Measurements from ENCODE around the gene DCP1A.

The DCP1A gene

GRCh38 chr3:53252096-53252946 is 95.0 kb downstream of the DCP1A start:
- TF ChIP-seq POLR2A (IDR thresholded peaks at IDR 0.05; ENCODE audit: low read depth, low read length) (no peak), POLR2AphosphoS5 (IDR thresholded peaks at IDR 0.05; ENCODE audit: low read depth, low read length) (no peak), TAF1 (IDR thresholded peaks at IDR 0.05; ENCODE audit: borderline replicate concordance, low read depth, low read length) (no peak)
- FAIRE-seq: peak; percentile 38
- no peak for DNase-seq (ENCODE audit: insufficient read length)

- no peak for DNase-seq (ENCODE audit: insufficient read length)
- peak; percentile 36 for FAIRE-seq
- TF ChIP-seq TAF1 (IDR thresholded peaks at IDR 0.05; ENCODE audit: borderline replicate concordance, low read depth, low read length) (no peak), POLR2A (IDR thresholded peaks at IDR 0.05; ENCODE audit: low read depth, low read length) (no peak)
Measured at GRCh38 chr3:53250881-53251605, 96.3 kb downstream of the DCP1A start.

GRCh38 chr3:53250453-53250852 is 96.9 kb downstream of the DCP1A start:
- FAIRE-seq: no peak

GRCh38 chr3:53248161-53248560 is 99.2 kb downstream of the DCP1A start:
- no peak for DNase-seq (ENCODE audit: insufficient read length)
- TF ChIP-seq TAF1 (IDR thresholded peaks at IDR 0.05; ENCODE audit: borderline replicate concordance, low read depth, low read length): no peak
- TF ChIP-seq POLR2A (IDR thresholded peaks at IDR 0.05; ENCODE audit: low read depth, low read length): no peak
- TF ChIP-seq POLR2AphosphoS5 (IDR thresholded peaks at IDR 0.05; ENCODE audit: low read depth, low read length): no peak
- FAIRE-seq: no peak

More at GRCh38 chr3:53250453-53250852, 96.9 kb downstream of the DCP1A start:
- TF ChIP-seq POLR2A (IDR thresholded peaks at IDR 0.05; ENCODE audit: low read depth, low read length): no peak
- no peak for TF ChIP-seq TAF1 (IDR thresholded peaks at IDR 0.05; ENCODE audit: borderline replicate concordance, low read depth, low read length)
- TF ChIP-seq POLR2AphosphoS5 (IDR thresholded peaks at IDR 0.05; ENCODE audit: low read depth, low read length): no peak
- DNase-seq (ENCODE audit: insufficient read length): no peak

GRCh38 chr3:53247619-53248018 is 99.7 kb downstream of the DCP1A start:
- TF ChIP-seq TAF1 (IDR thresholded peaks at IDR 0.05; ENCODE audit: borderline replicate concordance, low read depth, low read length) (no peak), POLR2AphosphoS5 (IDR thresholded peaks at IDR 0.05; ENCODE audit: low read depth, low read length) (no peak), POLR2A (IDR thresholded peaks at IDR 0.05; ENCODE audit: low read depth, low read length) (no peak)
- FAIRE-seq (peak; percentile 44), DNase-seq (ENCODE audit: insufficient read length) (no peak)

- no peak for TF ChIP-seq TAF1 (IDR thresholded peaks at IDR 0.05; ENCODE audit: borderline replicate concordance, low read depth, low read length)
- no peak for DNase-seq (ENCODE audit: insufficient read length)
- FAIRE-seq: no peak
Measured at GRCh38 chr3:53244271-53244670, 103.1 kb downstream of the DCP1A start.

GRCh38 chr3:53243785-53244184 is 103.6 kb downstream of the DCP1A start:
- FAIRE-seq (no peak), DNase-seq (ENCODE audit: insufficient read length) (no peak)
- TF ChIP-seq POLR2AphosphoS5 (IDR thresholded peaks at IDR 0.05; ENCODE audit: low read depth, low read length): no peak
- no peak for TF ChIP-seq TAF1 (IDR thresholded peaks at IDR 0.05; ENCODE audit: borderline replicate concordance, low read depth, low read length)
- TF ChIP-seq POLR2A (IDR thresholded peaks at IDR 0.05; ENCODE audit: low read depth, low read length): no peak

- no peak for DNase-seq (ENCODE audit: insufficient read length)
Measured at GRCh38 chr3:53243165-53243564, 104.2 kb downstream of the DCP1A start.

GRCh38 chr3:53242642-53243041 is 104.7 kb downstream of the DCP1A start:
- no peak for FAIRE-seq

More at GRCh38 chr3:53243165-53243564, 104.2 kb downstream of the DCP1A start:
- TF ChIP-seq POLR2AphosphoS5 (IDR thresholded peaks at IDR 0.05; ENCODE audit: low read depth, low read length): no peak
- no peak for TF ChIP-seq POLR2A (IDR thresholded peaks at IDR 0.05; ENCODE audit: low read depth, low read length)
- TF ChIP-seq TAF1 (IDR thresholded peaks at IDR 0.05; ENCODE audit: borderline replicate concordance, low read depth, low read length): no peak
- no peak for FAIRE-seq

GRCh38 chr3:53242155-53242554 is 105.2 kb downstream of the DCP1A start:
- no peak for DNase-seq (ENCODE audit: insufficient read length)
- no peak for TF ChIP-seq POLR2A (IDR thresholded peaks at IDR 0.05; ENCODE audit: low read depth, low read length)
- TF ChIP-seq TAF1 (IDR thresholded peaks at IDR 0.05; ENCODE audit: borderline replicate concordance, low read depth, low read length): no peak
- no peak for TF ChIP-seq POLR2AphosphoS5 (IDR thresholded peaks at IDR 0.05; ENCODE audit: low read depth, low read length)
- FAIRE-seq: no peak

More at GRCh38 chr3:53242642-53243041, 104.7 kb downstream of the DCP1A start:
- TF ChIP-seq POLR2A (IDR thresholded peaks at IDR 0.05; ENCODE audit: low read depth, low read length): no peak
- TF ChIP-seq TAF1 (IDR thresholded peaks at IDR 0.05; ENCODE audit: borderline replicate concordance, low read depth, low read length): no peak
- TF ChIP-seq POLR2AphosphoS5 (IDR thresholded peaks at IDR 0.05; ENCODE audit: low read depth, low read length): no peak
- no peak for DNase-seq (ENCODE audit: insufficient read length)

- no peak for TF ChIP-seq TAF1 (IDR thresholded peaks at IDR 0.05; ENCODE audit: borderline replicate concordance, low read depth, low read length)
- no peak for TF ChIP-seq POLR2A (IDR thresholded peaks at IDR 0.05; ENCODE audit: low read depth, low read length)
- no peak for TF ChIP-seq POLR2AphosphoS5 (IDR thresholded peaks at IDR 0.05; ENCODE audit: low read depth, low read length)
- DNase-seq (ENCODE audit: insufficient read length): no peak
- FAIRE-seq: no peak
Measured at GRCh38 chr3:53240989-53241972, 106.1 kb downstream of the DCP1A start.
